BJ (cell line): ENCODE measurements around the gene CCDC191. TPM values are rescaled to one million over a fixed set of nuclear protein-coding genes. Genes with fewer than 3 reads are reported as not detected.

Source experiments
- CTCF ChIA-PET: fragments of 350-600 bp; formaldehyde crosslinking; extraction: SDS; loops from one replicate; lab custom pipeline; 2021; ENCODE audit warnings: antibody characterized with exemption, inconsistent platforms; lab: Yijun Ruan, JAX
- POLR2A ChIA-PET: fragments of 300-600 bp; sonication (Branson Sonifier 250); formaldehyde crosslinking; extraction: SDS; loops from one replicate; lab custom pipeline; 2021; ENCODE audit warnings: antibody characterized with exemption; lab: Charles Lee
- DNase-seq: peaks from one replicate; pipeline ENCODE4 v3.0.0-alpha.2; 2011; ENCODE audit warnings: low read depth
- H3K27me3 ChIP-seq: 2 replicates; pipeline ENCODE4 v1.6.0; 2011; ENCODE audit warnings: low read length; ENCODE audit not compliant: control insufficient read depth, insufficient read depth
- H3K36me3 ChIP-seq: 2 replicates; pipeline ENCODE4 v1.5.1; 2011; ENCODE audit warnings: low read length; ENCODE audit not compliant: control insufficient read depth, insufficient read depth
- H3K4me3 ChIP-seq: 2 replicates; pipeline ENCODE4 v1.5.1; 2011; ENCODE audit warnings: low read depth, mild to moderate bottlenecking, control low read depth, low read length
- polyA plus RNA-seq: library from polyadenylated mRNA; depleted of rRNA; stranded (reverse); fragments of >200 nt; gene quantifications from 2 replicates; pipeline ENCODE4 v1.2.3, GENCODE V29; 2011
- TF ChIP-seq, protein P1 (sequence below): IDR thresholded peaks from 2 replicates; pipeline ENCODE4 v1.5.1; 2011; ENCODE audit warnings: low read depth, mild to moderate bottlenecking, control low read depth, inconsistent platforms, low read length, moderate library complexity; ENCODE audit not compliant: insufficient read depth

CCDC191 gene
- polyA plus RNA-seq, 1 experiment = 1.3 TPM

DNA sequence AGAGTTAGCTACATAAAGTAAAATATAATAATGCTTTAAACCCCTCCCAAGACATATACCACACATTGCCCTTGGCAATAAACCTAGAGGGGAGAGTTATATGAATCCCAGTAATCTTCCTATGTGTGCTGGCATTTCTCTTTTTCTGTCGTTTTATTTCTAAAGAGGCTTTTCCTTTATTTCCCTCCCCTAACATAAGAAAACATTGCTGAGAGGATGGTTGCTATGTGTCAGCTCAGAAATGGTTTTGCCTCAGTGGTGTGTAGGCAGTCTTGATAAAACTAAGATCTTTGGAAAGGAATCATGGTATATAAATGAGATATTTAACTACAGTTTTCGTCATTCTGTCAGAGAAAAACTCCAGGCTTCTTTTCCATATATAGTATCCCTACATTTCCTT is 30.0 kb downstream of the CCDC191 start:
- no peaks in the 10 kb centered on the region for H3K27me3 ChIP-seq
- no peak overlapping the region for H3K4me3 ChIP-seq
- TF ChIP-seq, protein P1, sequence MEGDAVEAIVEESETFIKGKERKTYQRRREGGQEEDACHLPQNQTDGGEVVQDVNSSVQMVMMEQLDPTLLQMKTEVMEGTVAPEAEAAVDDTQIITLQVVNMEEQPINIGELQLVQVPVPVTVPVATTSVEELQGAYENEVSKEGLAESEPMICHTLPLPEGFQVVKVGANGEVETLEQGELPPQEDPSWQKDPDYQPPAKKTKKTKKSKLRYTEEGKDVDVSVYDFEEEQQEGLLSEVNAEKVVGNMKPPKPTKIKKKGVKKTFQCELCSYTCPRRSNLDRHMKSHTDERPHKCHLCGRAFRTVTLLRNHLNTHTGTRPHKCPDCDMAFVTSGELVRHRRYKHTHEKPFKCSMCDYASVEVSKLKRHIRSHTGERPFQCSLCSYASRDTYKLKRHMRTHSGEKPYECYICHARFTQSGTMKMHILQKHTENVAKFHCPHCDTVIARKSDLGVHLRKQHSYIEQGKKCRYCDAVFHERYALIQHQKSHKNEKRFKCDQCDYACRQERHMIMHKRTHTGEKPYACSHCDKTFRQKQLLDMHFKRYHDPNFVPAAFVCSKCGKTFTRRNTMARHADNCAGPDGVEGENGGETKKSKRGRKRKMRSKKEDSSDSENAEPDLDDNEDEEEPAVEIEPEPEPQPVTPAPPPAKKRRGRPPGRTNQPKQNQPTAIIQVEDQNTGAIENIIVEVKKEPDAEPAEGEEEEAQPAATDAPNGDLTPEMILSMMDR = no peak
- no peak for DNase-seq
- CTCF ChIA-PET = no interaction called here
- POLR2A ChIA-PET = no interaction called here
- H3K36me3 ChIP-seq = no peaks in the 10 kb centered on the region

DNA sequence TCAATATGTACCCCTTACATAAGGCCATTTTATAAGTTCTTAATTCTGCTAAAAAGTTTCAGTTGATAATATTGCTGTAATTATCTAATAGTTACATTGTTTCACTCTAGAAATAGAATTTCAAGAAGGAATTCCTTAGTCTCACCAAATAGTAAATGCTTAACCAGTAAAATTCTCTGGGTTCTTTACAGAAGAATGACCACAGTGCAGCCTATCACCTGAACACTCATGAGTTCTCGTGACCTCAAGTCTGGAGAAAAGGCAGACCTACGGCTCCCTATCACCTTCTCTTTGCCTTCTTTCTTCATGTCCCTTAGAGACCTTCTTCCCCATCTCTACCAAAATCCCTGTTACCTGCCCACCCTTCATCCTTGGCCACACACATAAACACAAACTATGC is 30.9 kb downstream of the CCDC191 start:
- ChIA-PET POLR2A (no interaction called here), CTCF (no interaction called here)
- no peak for DNase-seq
- TF ChIP-seq, protein P1 = no peak
- H3K36me3 ChIP-seq = no peaks in the 10 kb centered on the region
- no peaks in the 10 kb centered on the region for H3K27me3 ChIP-seq
- no peak overlapping the region for H3K4me3 ChIP-seq

DNA sequence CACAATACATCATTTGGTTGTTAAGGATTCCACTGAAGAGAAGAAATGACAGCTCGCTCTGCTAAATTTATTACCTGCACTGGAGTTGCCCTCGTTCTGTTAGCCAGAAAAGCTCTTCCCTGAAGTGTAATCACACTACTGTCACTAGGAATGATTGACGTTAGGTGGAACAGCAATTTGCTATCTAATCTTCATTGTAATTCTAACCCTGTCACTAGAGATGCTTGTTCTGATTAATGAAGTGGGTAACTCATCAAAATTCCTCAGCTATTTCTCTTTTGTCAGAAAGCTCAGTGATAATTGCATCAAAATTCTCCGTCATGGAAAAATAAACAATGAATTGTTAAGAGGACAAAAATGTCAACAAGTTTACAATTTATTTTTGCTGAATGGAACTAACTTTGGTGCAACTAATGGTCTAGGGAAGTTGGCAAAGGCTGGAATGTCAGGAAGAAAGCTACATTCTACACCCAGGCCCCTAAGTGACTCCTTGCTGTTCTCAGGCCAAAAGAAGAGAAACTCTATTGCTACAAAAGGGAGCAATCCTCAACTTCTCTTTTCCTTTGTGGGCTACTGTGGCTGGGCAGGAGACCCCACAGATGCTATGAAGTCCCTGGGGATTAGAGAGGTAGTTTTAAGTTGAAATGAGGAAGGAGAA is 34.1 kb downstream of the CCDC191 start:
- Histone ChIP-seq H3K36me3 (no peaks in the 10 kb centered on the region), H3K27me3 (no peaks in the 10 kb centered on the region), H3K4me3 (no peak overlapping the region)
- no peak for DNase-seq
- CTCF ChIA-PET = interaction anchor here (1.0 kb wide), 1 partner anchor 9 kb away, joined by 4 read pairs; no protein-coding TSS in a partner anchor
- POLR2A ChIA-PET = no interaction called here
- TF ChIP-seq, protein P1 = no peak

DNA sequence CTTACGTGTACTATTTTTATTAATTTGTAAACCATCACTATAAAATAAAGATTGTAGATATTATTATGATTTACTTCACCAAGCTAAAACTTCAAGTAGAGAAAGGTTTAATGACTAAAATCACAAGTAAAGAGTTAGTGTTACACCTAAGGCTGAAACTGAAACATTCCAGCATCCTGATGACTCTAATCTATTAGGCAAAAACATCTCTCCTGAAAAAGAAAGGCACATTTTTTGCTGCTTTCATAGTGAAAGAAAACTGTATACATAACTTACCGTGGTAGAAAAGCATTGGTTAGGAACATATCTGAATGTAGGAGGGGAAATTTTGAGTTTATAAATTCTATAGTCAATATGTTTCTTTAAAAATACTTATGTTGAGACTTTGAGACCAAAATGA is 35.4 kb downstream of the CCDC191 start:
- no peak overlapping the region for H3K4me3 ChIP-seq
- POLR2A ChIA-PET = no interaction called here
- TF ChIP-seq, protein P1 = no peak
- H3K36me3 ChIP-seq = no peaks in the 10 kb centered on the region
- H3K27me3 ChIP-seq = no peaks in the 10 kb centered on the region
- CTCF ChIA-PET = no interaction called here
- DNase-seq = no peak

DNA sequence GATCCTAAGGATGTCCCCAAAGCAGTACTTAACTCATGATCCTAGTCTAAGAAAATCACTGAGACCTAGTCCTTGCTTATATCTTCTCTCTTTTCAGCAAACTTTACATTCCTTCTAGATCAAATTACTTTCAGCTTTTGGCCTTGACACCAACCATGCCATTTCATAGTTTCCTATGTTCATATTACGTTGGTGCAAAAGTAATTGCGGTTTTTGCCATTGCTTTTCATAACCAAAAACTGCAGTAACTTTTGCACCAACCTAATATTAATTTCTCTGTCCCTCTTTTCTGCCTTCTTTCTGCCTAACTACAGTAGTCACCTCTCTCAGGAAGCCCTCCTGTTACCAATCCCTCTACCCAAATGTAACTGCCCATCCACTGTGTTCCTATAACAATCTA is 36.8 kb downstream of the CCDC191 start:
- TF ChIP-seq, protein P1 = no peak
- no peaks in the 10 kb centered on the region for H3K36me3 ChIP-seq
- ChIA-PET CTCF (interaction anchor here (1.5 kb wide), 1 partner anchor 175 kb away, joined by 3 read pairs; no protein-coding TSS in a partner anchor), POLR2A (no interaction called here)
- no peak overlapping the region for H3K4me3 ChIP-seq
- no peak for DNase-seq
- no peaks in the 10 kb centered on the region for H3K27me3 ChIP-seq
